Transverse colon (tissue), 4 donors: ENCODE results near the gene KRT78.

ENCODE experiments used
- CTCF ChIP-seq, 5 experiments: fragments of 200-600 bp in 3 of 5; fragments of 450-650 bp in 2 of 5; sonication (generic) in 3 of 5; IDR thresholded peaks; 1 replicate in 2 of 5; 2 replicates in 3 of 5; pipeline ENCODE4 v1.5.1; 2016 to 2017; ENCODE audit warnings: antibody characterized with exemption in 5 of 5, inconsistent platforms in 3 of 5, mild to moderate bottlenecking in 2 of 5, moderate library complexity in 1 of 5
- EP300 ChIP-seq: sonication (generic); formaldehyde crosslinking; IDR thresholded peaks from one replicate; pipeline ENCODE4 v1.6.1; 2017; ENCODE audit warnings: antibody characterized with exemption, low read depth
- POLR2A ChIP-seq: fragments of 450-650 bp; IDR thresholded peaks from one replicate; pipeline ENCODE4 v1.6.1; 2016; ENCODE audit warnings: antibody characterized with exemption, mild to moderate bottlenecking, moderate library complexity
- POLR2AphosphoS5 ChIP-seq, 3 donors: sonication (generic); formaldehyde crosslinking; IDR thresholded peaks; one replicate each; pipeline ENCODE4 v1.6.1; 2016; ENCODE audit warnings: antibody characterized with exemption in 3 of 3

- TF ChIP-seq CTCF (IDR thresholded peaks at IDR 0.05) (no peak), POLR2A (no peak), POLR2AphosphoS5 (IDR thresholded peaks at IDR 0.05) (no peak), EP300 (no peak)
These were observed 41.8 kb downstream of the KRT78 start for GRCh38 chr12:52806821-52807543.
